Measurements from ENCODE around the gene PCCA. TPM values are rescaled to one million over a fixed set of nuclear protein-coding genes. Genes with fewer than 3 reads are reported as not detected.

Gene PCCA
- total and polyA plus RNA-seq, 4 donors: 8.3 to 71.8 (median 22.8) TPM

DNA sequence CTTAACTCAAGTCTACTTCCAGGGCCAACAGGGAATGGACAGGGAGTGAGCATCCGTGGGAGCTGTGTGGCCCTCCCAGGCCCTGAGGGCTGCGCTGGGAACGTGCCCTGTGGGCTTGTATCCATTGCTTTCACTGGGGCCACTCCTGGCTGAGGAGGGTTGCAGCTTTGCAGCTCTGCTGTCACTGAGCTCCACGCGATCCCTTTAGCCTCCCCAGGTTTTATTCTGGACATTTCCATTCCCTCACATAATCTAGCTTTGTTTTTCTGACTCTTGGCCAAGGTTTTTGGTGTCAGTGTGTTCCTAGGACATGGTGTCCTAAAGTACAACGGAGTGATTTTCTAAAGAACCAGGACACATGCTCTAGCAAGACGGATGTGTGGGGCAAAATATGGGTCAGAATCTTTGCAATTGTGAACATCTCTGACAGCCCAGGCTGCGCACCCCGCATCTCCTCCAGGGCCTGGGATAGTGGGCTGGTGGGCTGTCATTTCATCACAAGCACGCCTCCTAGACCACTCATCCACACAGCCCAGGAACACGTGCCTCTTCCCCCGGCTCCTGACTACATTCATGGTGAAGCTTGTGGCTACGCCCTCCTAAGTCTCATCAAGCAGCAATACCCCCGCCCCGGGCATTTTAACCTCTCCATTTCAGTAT is 471.7 kb downstream of the PCCA start:
- Histone ChIP-seq H3K4me1 (ENCODE audit: control insufficient read depth in 5 of 5, insufficient read depth in 5 of 5, low read length in 5 of 5) (no peaks in the 10 kb centered on the region), H3K9me3 (ENCODE audit: control insufficient read depth in 4 of 4, insufficient read depth in 3 of 4, low read length in 3 of 4) (peaks cover 0 to 2% (median 0%) of the 10 kb centered on the region in 4 donors), H3K27me3 (ENCODE audit: control insufficient read depth in 3 of 3, insufficient read depth in 3 of 3, low read length in 2 of 3) (no peaks in the 10 kb centered on the region), H3K9ac (ENCODE audit: insufficient read depth in 1 of 2, low read length in 2 of 2) (no peak overlapping the region), H3K27ac (ENCODE audit: low read depth in 1 of 2, low read length in 1 of 2) (no peak overlapping the region), H3K36me3 (ENCODE audit: control insufficient read depth in 4 of 4, insufficient read depth in 4 of 4, low read length in 4 of 4) (no peaks in the 10 kb centered on the region), H3K4me3 (no peak overlapping the region)
- ATAC-seq (ENCODE audit: insufficient read depth, low FRiP score) (no peak), DNase-seq (no peak)
- 87 to 91% methylated on average over 15 of the region's 15 CpGs for WGBS, 2 donors
- TF ChIP-seq, protein P1, sequence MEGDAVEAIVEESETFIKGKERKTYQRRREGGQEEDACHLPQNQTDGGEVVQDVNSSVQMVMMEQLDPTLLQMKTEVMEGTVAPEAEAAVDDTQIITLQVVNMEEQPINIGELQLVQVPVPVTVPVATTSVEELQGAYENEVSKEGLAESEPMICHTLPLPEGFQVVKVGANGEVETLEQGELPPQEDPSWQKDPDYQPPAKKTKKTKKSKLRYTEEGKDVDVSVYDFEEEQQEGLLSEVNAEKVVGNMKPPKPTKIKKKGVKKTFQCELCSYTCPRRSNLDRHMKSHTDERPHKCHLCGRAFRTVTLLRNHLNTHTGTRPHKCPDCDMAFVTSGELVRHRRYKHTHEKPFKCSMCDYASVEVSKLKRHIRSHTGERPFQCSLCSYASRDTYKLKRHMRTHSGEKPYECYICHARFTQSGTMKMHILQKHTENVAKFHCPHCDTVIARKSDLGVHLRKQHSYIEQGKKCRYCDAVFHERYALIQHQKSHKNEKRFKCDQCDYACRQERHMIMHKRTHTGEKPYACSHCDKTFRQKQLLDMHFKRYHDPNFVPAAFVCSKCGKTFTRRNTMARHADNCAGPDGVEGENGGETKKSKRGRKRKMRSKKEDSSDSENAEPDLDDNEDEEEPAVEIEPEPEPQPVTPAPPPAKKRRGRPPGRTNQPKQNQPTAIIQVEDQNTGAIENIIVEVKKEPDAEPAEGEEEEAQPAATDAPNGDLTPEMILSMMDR (IDR thresholded peaks at IDR 0.05; ENCODE audit: control extremely low read depth, extremely low read depth): no peak

DNA sequence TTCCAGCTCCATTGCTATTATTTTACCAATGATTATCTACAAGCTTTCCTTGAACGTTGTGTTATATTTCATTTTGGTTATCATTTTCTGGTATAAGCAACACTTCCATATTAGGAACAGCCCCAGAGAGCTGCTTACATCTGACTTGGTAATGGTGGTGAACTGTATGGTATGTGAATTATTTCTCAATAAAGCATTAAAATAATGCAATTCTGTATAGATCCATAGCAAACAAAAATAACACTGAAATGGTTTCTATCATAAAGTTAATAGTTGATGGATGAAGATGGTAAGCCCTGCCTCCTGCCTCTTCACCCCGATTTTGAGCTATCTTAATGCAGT is 472.2 kb downstream of the PCCA start:
- Histone ChIP-seq H3K9ac (ENCODE audit: insufficient read depth in 1 of 2, low read length in 2 of 2) (no peak overlapping the region), H3K36me3 (ENCODE audit: control insufficient read depth in 4 of 4, insufficient read depth in 4 of 4, low read length in 4 of 4) (no peaks in the 10 kb centered on the region), H3K4me1 (ENCODE audit: control insufficient read depth in 5 of 5, insufficient read depth in 5 of 5, low read length in 5 of 5) (no peaks in the 10 kb centered on the region), H3K9me3 (ENCODE audit: control insufficient read depth in 4 of 4, insufficient read depth in 3 of 4, low read length in 3 of 4) (peaks cover 0 to 4% (median 0%) of the 10 kb centered on the region in 4 donors), H3K27me3 (ENCODE audit: control insufficient read depth in 3 of 3, insufficient read depth in 3 of 3, low read length in 2 of 3) (no peaks in the 10 kb centered on the region), H3K4me3 (no peak overlapping the region), H3K27ac (ENCODE audit: low read depth in 1 of 2, low read length in 1 of 2) (no peak overlapping the region)
- WGBS, 2 donors: 77 to 90% methylated on average over 2 of the region's 2 CpGs
- TF ChIP-seq, protein P1 (IDR thresholded peaks at IDR 0.05; ENCODE audit: control extremely low read depth, extremely low read depth): no peak
- DNase-seq (no peak), ATAC-seq (ENCODE audit: insufficient read depth, low FRiP score) (no peak)

DNA sequence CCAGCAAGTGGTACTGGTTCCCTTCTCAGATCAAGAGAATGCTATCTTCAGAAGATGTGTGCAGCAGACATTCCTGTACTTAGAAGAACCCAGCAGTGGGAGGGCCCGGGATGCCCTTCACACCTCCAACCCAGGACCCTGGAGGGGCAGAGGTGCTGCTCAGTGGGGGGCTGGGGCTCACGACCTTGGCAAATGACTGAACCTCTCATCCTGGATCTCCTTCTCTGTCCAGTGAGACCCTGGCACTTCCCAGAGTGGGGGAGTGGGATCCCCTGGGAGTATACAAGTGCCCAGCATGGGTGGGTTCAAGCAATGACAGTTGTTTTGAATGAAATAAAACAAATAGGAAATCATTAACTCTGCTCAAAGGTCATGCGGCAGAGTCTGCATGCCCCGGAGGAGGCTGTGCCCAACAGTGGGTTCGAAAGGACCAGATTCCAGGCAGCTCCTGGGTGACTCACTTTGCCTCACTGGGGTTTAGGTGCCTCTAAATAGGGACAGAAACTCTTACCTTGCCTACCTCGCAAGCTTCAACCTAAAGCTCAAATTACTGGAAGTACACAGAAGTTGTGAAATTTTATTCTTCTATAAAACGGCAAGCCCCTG is 472.8 kb downstream of the PCCA start:
- 66 to 69% methylated on average over 7 of the region's 7 CpGs for WGBS, 2 donors
- Histone ChIP-seq H3K36me3 (ENCODE audit: control insufficient read depth in 4 of 4, insufficient read depth in 4 of 4, low read length in 4 of 4) (no peaks in the 10 kb centered on the region), H3K4me1 (ENCODE audit: control insufficient read depth in 5 of 5, insufficient read depth in 5 of 5, low read length in 5 of 5) (no peaks in the 10 kb centered on the region), H3K9me3 (ENCODE audit: control insufficient read depth in 4 of 4, insufficient read depth in 3 of 4, low read length in 3 of 4) (peaks cover 0 to 4% (median 0%) of the 10 kb centered on the region in 4 donors), H3K27me3 (ENCODE audit: control insufficient read depth in 3 of 3, insufficient read depth in 3 of 3, low read length in 2 of 3) (no peaks in the 10 kb centered on the region), H3K27ac (ENCODE audit: low read depth in 1 of 2, low read length in 1 of 2) (no peak overlapping the region), H3K9ac (ENCODE audit: insufficient read depth in 1 of 2, low read length in 2 of 2) (no peak overlapping the region), H3K4me3 (no peak overlapping the region)
- TF ChIP-seq, protein P1 (IDR thresholded peaks at IDR 0.05; ENCODE audit: control extremely low read depth, extremely low read depth): no peak
- no peak for DNase-seq
- ATAC-seq (ENCODE audit: insufficient read depth, low FRiP score): no peak

All from lung (tissue), 12 donors.